Measurements from ENCODE around the gene MMP10. TPM values are rescaled to one million over a fixed set of nuclear protein-coding genes. Genes with fewer than 3 reads are reported as not detected.

The MMP10 gene
- not detected for total RNA-seq
- polyA plus RNA-seq (ENCODE audit: insufficient read depth in 1 of 8, insufficient read length in 8 of 8, low replicate concordance in 1 of 8), result not detected
- long read RNA-seq, donor 1, result 0 reads
- long read RNA-seq, donor 2, result 0 reads
- long read RNA-seq, donor 3, result 0 reads
- long read RNA-seq, donor 4, result 0 reads
- long read RNA-seq, donor 5, result 0 reads
- long read RNA-seq, donor 6, result 0 reads
- long read RNA-seq, donor 7, result 0 reads
- long read RNA-seq, donor 8, result 0 reads
- long read RNA-seq, donor 9, result 0 reads
- long read RNA-seq, donor 10, result 0 reads
- long read RNA-seq, donor 11, result 0 reads

- Histone ChIP-seq H3K9me3 (replicated peaks; ENCODE audit: control insufficient read depth, low read depth, low read length) (no peaks in the 10 kb centered on the region), H3K27me3 (ENCODE audit: control insufficient read depth, insufficient read depth, low read length) (no peaks in the 10 kb centered on the region), H3K4me1 (ENCODE audit: control insufficient read depth, insufficient read depth, low read length) (no peaks in the 10 kb centered on the region), H3K27ac (ENCODE audit: low read length) (no peak within 1 kb of the TSS), H3K36me3 (ENCODE audit: control insufficient read depth, insufficient read depth, low read length) (no peaks in the 10 kb centered on the region), H3K4me3 (ENCODE audit: low read length) (no peak within 1 kb of the TSS)
- DNase-seq, result peak; percentile 17
- WGBS (ENCODE audit: insufficient coverage), result no CpG with 5 or more reads among the region's 2 CpGs
Measured at GRCh38 chr11:102780491-102780918, at the start of gene MMP10. TSS of gene MMP10 (minus strand) at chr11:102780628. CDS start at chr11:102780591, 37 bp downstream.

DNA sequence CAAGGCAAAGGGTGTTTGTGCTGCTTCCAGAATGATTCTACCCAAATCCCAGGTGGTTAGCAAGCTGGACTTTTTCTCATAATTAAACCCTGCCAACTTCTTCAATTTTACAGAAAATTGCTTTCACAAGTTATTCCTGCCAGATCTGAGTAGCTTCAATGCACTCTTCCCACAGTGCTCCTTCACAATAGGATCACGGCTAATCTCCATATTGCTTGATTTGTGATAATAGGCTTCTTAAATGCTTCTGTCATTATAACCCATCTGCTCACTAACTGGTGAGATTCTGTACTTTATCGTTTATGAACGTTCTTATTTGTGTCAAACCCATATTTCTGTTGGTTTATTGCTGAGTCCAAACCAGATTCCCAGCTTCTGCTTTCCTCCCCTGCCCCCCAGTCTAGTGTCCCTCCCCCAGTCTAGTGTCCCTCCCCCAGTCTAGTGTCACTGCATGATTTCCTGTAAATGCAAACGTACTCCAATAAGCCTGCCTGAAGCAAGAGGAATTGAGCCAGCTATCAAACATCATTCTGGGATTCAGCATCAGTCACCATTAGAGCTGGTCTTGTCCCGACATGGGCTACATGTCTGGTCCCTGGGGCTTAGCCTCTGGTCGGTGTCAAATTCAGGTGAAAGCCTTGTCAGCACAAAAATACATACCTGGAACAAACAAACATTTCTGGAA is 49.0 kb upstream of the MMP10 start:
- no peak overlapping the region for H3K4me3 ChIP-seq (ENCODE audit: low read length)
- DNase-seq, result no peak
- H3K27me3 ChIP-seq (ENCODE audit: control insufficient read depth, insufficient read depth, low read length), result peaks cover 5% of the 10 kb centered on the region
- WGBS (ENCODE audit: insufficient coverage), result 53% methylated on average over 4 of the region's 6 CpGs
- no peaks in the 10 kb centered on the region for H3K36me3 ChIP-seq (ENCODE audit: control insufficient read depth, insufficient read depth, low read length)
- peaks cover 2% of the 10 kb centered on the region for H3K9me3 ChIP-seq (replicated peaks; ENCODE audit: control insufficient read depth, low read depth, low read length)
- H3K4me1 ChIP-seq (ENCODE audit: control insufficient read depth, insufficient read depth, low read length), result no peaks in the 10 kb centered on the region
- H3K27ac ChIP-seq (ENCODE audit: low read length), result no peak overlapping the region

- WGBS (ENCODE audit: insufficient coverage), result no CpG with 5 or more reads among the region's 1 CpG
Measured at GRCh38 chr11:102824556-102824955, 44.1 kb upstream of the MMP10 start.

GRCh38 chr11:102819491-102819890 is 39.1 kb upstream of the MMP10 start:
- Histone ChIP-seq H3K36me3 (ENCODE audit: control insufficient read depth, insufficient read depth, low read length) (no peaks in the 10 kb centered on the region), H3K9me3 (replicated peaks; ENCODE audit: control insufficient read depth, low read depth, low read length) (no peaks in the 10 kb centered on the region), H3K27me3 (ENCODE audit: control insufficient read depth, insufficient read depth, low read length) (no peaks in the 10 kb centered on the region), H3K4me3 (ENCODE audit: low read length) (no peak overlapping the region), H3K27ac (ENCODE audit: low read length) (no peak overlapping the region), H3K4me1 (ENCODE audit: control insufficient read depth, insufficient read depth, low read length) (no peaks in the 10 kb centered on the region)
- no peak for DNase-seq
- 67% methylated on average over 5 of the region's 6 CpGs for WGBS (ENCODE audit: insufficient coverage)

More at GRCh38 chr11:102824556-102824955, 44.1 kb upstream of the MMP10 start:
- no peak for DNase-seq
- Histone ChIP-seq H3K4me1 (ENCODE audit: control insufficient read depth, insufficient read depth, low read length) (no peaks in the 10 kb centered on the region), H3K27me3 (ENCODE audit: control insufficient read depth, insufficient read depth, low read length) (no peaks in the 10 kb centered on the region), H3K9me3 (replicated peaks; ENCODE audit: control insufficient read depth, low read depth, low read length) (peaks cover 2% of the 10 kb centered on the region), H3K36me3 (ENCODE audit: control insufficient read depth, insufficient read depth, low read length) (no peaks in the 10 kb centered on the region), H3K27ac (ENCODE audit: low read length) (no peak overlapping the region), H3K4me3 (ENCODE audit: low read length) (no peak overlapping the region)

DNA sequence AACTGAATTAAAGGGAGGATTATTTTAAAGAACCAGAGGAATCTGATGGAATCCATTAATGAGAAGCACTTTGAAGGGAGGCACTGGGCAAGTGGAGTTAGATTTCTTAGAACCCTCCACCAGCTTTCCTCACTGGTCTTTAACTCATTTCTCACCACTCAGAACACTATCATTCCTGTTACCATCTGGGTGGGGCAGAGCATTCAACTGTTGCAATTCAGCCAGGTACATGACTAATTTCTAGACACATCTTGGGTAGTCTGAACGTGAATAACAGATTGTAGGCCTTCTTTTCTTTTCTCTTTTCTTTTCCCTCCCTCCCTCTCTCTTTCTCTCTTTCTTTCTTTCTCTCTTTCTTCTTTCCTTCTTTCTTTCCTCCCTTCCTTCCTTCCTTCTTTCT is 33.1 kb upstream of the MMP10 start:
- WGBS (ENCODE audit: insufficient coverage), result no CpG with 5 or more reads among the region's 1 CpG
- Histone ChIP-seq H3K4me3 (ENCODE audit: low read length) (no peak overlapping the region), H3K27me3 (ENCODE audit: control insufficient read depth, insufficient read depth, low read length) (no peaks in the 10 kb centered on the region), H3K9me3 (replicated peaks; ENCODE audit: control insufficient read depth, low read depth, low read length) (no peaks in the 10 kb centered on the region), H3K4me1 (ENCODE audit: control insufficient read depth, insufficient read depth, low read length) (no peaks in the 10 kb centered on the region), H3K36me3 (ENCODE audit: control insufficient read depth, insufficient read depth, low read length) (no peaks in the 10 kb centered on the region), H3K27ac (ENCODE audit: low read length) (no peak overlapping the region)
- DNase-seq, result no peak

GRCh38 chr11:102812188-102812587 is 31.8 kb upstream of the MMP10 start:
- Histone ChIP-seq H3K4me3 (ENCODE audit: low read length) (no peak overlapping the region), H3K36me3 (ENCODE audit: control insufficient read depth, insufficient read depth, low read length) (no peaks in the 10 kb centered on the region), H3K27me3 (ENCODE audit: control insufficient read depth, insufficient read depth, low read length) (peaks cover 3% of the 10 kb centered on the region), H3K27ac (ENCODE audit: low read length) (no peak overlapping the region), H3K4me1 (ENCODE audit: control insufficient read depth, insufficient read depth, low read length) (no peaks in the 10 kb centered on the region), H3K9me3 (replicated peaks; ENCODE audit: control insufficient read depth, low read depth, low read length) (no peaks in the 10 kb centered on the region)
- DNase-seq, result no peak
- WGBS (ENCODE audit: insufficient coverage), result no CpG with 5 or more reads among the region's 3 CpGs

DNA sequence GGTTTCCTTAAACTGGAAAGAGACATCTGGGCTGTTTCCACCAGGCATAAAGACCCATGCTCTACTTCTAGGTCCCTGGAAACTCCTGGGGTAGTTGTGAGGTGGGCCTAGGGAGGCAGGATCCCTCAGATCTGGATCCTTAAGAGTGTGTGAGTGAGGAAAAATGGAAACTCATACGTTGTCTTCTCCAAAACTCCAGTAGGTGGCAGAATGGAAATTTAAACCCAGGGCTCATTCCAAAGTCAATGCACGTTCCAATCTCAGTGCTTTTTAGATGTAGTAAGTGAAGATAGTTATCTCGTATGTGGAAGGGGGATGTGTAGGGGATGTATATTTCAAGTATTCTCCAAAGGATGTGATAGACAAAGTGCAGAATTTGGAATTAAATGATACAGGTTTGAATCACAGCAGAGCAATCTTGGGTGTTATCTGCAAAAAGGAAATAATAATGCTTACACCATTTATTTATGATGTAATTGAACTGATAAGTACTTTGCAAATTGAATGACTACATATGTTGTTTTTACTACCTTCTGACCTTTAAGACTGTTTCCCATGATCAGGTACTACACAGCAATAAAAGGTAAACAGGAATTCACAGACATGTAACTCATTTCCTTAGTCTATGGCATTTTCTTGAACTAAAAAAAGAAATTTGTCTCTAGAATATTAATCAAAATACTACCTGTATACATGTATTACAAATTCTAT is 30.7 kb upstream of the MMP10 start:
- Histone ChIP-seq H3K9me3 (replicated peaks; ENCODE audit: control insufficient read depth, low read depth, low read length) (no peaks in the 10 kb centered on the region), H3K27me3 (ENCODE audit: control insufficient read depth, insufficient read depth, low read length) (peaks cover 3% of the 10 kb centered on the region), H3K4me1 (ENCODE audit: control insufficient read depth, insufficient read depth, low read length) (no peaks in the 10 kb centered on the region), H3K36me3 (ENCODE audit: control insufficient read depth, insufficient read depth, low read length) (no peaks in the 10 kb centered on the region), H3K4me3 (ENCODE audit: low read length) (no peak overlapping the region), H3K27ac (ENCODE audit: low read length) (no peak overlapping the region)
- no peak for DNase-seq
- WGBS (ENCODE audit: insufficient coverage), result no CpG with 5 or more reads among the region's 3 CpGs

DNA sequence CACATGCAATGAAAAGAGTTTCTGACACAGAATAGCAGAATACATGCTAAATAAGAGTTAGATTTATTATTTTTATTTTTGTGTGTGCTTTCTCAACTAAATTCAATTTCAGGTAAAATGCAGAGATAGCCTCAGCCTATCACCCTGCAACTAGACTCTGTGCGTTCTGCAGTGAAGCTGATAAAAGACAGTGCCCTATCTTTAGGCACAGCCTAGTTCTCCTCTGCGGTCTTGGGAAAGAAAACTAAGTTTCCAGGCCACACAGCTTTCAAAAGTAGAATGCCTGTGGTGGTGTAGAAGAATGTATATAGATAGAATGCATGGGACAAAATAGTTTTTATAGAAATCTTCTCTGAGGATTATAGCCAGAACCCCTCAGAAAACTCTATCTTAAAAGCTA is 29.5 kb upstream of the MMP10 start:
- peaks cover 3% of the 10 kb centered on the region for H3K27me3 ChIP-seq (ENCODE audit: control insufficient read depth, insufficient read depth, low read length)
- DNase-seq, result no peak
- H3K4me1 ChIP-seq (ENCODE audit: control insufficient read depth, insufficient read depth, low read length), result no peaks in the 10 kb centered on the region
- WGBS (ENCODE audit: insufficient coverage), result 88% methylated on average over 1 of the region's 2 CpGs
- no peaks in the 10 kb centered on the region for H3K36me3 ChIP-seq (ENCODE audit: control insufficient read depth, insufficient read depth, low read length)
- H3K4me3 ChIP-seq (ENCODE audit: low read length), result no peak overlapping the region
- no peaks in the 10 kb centered on the region for H3K9me3 ChIP-seq (replicated peaks; ENCODE audit: control insufficient read depth, low read depth, low read length)
- H3K27ac ChIP-seq (ENCODE audit: low read length), result no peak overlapping the region

GRCh38 chr11:102807921-102808320 is 27.5 kb upstream of the MMP10 start:
- Histone ChIP-seq H3K27me3 (ENCODE audit: control insufficient read depth, insufficient read depth, low read length) (peaks cover 3% of the 10 kb centered on the region), H3K4me1 (ENCODE audit: control insufficient read depth, insufficient read depth, low read length) (no peaks in the 10 kb centered on the region), H3K4me3 (ENCODE audit: low read length) (no peak overlapping the region), H3K27ac (ENCODE audit: low read length) (no peak overlapping the region), H3K9me3 (replicated peaks; ENCODE audit: control insufficient read depth, low read depth, low read length) (no peaks in the 10 kb centered on the region), H3K36me3 (ENCODE audit: control insufficient read depth, insufficient read depth, low read length) (no peaks in the 10 kb centered on the region)
- DNase-seq, result no peak
- 37% methylated on average over 12 of the region's 19 CpGs for WGBS (ENCODE audit: insufficient coverage)

DNA sequence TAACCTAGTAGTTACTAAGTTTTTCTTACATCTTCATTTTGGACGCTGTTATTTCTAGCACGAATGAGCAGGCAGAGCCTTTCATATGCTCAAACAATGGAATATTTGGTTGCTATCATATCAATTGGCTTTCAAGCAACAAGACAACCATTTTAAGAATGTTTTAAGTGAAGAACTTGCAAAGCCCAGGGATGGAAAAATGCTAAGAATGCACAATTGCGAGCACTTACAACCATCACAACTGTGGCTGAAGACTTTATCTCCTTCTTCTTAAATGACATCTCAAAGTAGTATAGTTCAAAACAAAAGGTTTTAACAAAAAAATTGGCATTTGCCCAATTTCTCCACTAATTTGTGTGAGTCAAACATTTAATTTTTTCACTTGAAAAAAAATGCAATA is 25.9 kb upstream of the MMP10 start:
- H3K4me3 ChIP-seq (ENCODE audit: low read length), result no peak overlapping the region
- H3K27me3 ChIP-seq (ENCODE audit: control insufficient read depth, insufficient read depth, low read length), result peaks cover 3% of the 10 kb centered on the region
- no CpG with 5 or more reads among the region's 3 CpGs for WGBS (ENCODE audit: insufficient coverage)
- no peaks in the 10 kb centered on the region for H3K9me3 ChIP-seq (replicated peaks; ENCODE audit: control insufficient read depth, low read depth, low read length)
- H3K36me3 ChIP-seq (ENCODE audit: control insufficient read depth, insufficient read depth, low read length), result no peaks in the 10 kb centered on the region
- no peak for DNase-seq
- H3K4me1 ChIP-seq (ENCODE audit: control insufficient read depth, insufficient read depth, low read length), result no peaks in the 10 kb centered on the region
- no peak overlapping the region for H3K27ac ChIP-seq (ENCODE audit: low read length)
